B cell (primary cell): ENCODE data around the gene LTBP2. TPM values are rescaled to one million over a fixed set of nuclear protein-coding genes. Genes with fewer than 3 reads are reported as not detected.

Source experiments
- ATAC-seq: fragments of 200-7000 bp; cut with Tn5 transposase; one replicate; pipeline ENCODE4 v1.10.0; 2021; ENCODE audit warnings: low read depth, mild to moderate bottlenecking, moderate number of reproducible peaks, moderate library complexity
- CTCF ChIA-PET: fragments of 350-600 bp; sonication (Branson Sonifier 250); formaldehyde crosslinking; loops from one replicate; lab custom pipeline; 2021; ENCODE audit warnings: antibody characterized with exemption, inconsistent platforms; lab: Charles Lee
- POLR2A ChIA-PET: fragments of 350-600 bp; sonication (Branson Sonifier 250); formaldehyde crosslinking; loops from one replicate; lab custom pipeline; 2021; ENCODE audit warnings: antibody characterized with exemption; lab: Charles Lee
- DNase-seq: peaks from one replicate; pipeline ENCODE4 v3.0.0; 2013
- H2AFZ ChIP-seq: 2 replicates; pipeline ENCODE4 v1.6.1; 2012; ENCODE audit warnings: mild to moderate bottlenecking, low read depth, low read length; ENCODE audit not compliant: insufficient read depth, poor library complexity, severe bottlenecking
- H3K27ac ChIP-seq, 2 donors: 1 replicate in 1 of 2; 2 replicates in 1 of 2; pipeline ENCODE4 v1.5.1; 2012 to 2013; ENCODE audit warnings: low read length in 2 of 2, mild to moderate bottlenecking in 2 of 2, moderate library complexity in 1 of 2
- H3K27me3 ChIP-seq, 4 experiments: fragments of 200-600 bp in 1 of 4; sonication (generic) in 1 of 4; replicated peaks in 1 of 4; 1 replicate in 2 of 4; 2 replicates in 2 of 4; pipeline versions ENCODE4 v1.6.1 to v1.7.0; 2013 to 2016; ENCODE audit warnings: low read length in 3 of 4, mild to moderate bottlenecking in 2 of 4, mixed read lengths in 1 of 4, moderate library complexity in 1 of 4; ENCODE audit not compliant: insufficient read depth in 4 of 4, control insufficient read depth in 3 of 4; ENCODE audit errors: control extremely low read depth in 1 of 4
- H3K36me3 ChIP-seq, 2 experiments: replicated peaks in 1 of 2; 1 replicate in 1 of 2; 2 replicates in 1 of 2; pipeline versions ENCODE4 v1.6.1 to v1.7.1; 2013; ENCODE audit warnings: low read length in 1 of 2; ENCODE audit not compliant: insufficient read depth in 2 of 2, control insufficient read depth in 1 of 2; ENCODE audit errors: control extremely low read depth in 1 of 2, extremely low read depth in 1 of 2
- H3K4me1 ChIP-seq, 2 donors: fragments of 200-600 bp in 1 of 2; sonication (generic) in 1 of 2; 1 replicate in 1 of 2; 2 replicates in 1 of 2; pipeline versions ENCODE4 v1.5.1 to v1.6.1; 2013 to 2017; ENCODE audit warnings: low read length in 2 of 2; ENCODE audit not compliant: control insufficient read depth in 2 of 2, insufficient read depth in 2 of 2
- H3K4me2 ChIP-seq: replicated peaks from 2 replicates; pipeline ENCODE3; 2012; ENCODE audit warnings: mild to moderate bottlenecking, low read depth, low read length; ENCODE audit not compliant: poor library complexity, severe bottlenecking
- H3K4me3 ChIP-seq, 5 experiments: fragments of 200-600 bp in 1 of 5; sonication (generic) in 1 of 5; 1 replicate in 3 of 5; 2 replicates in 2 of 5; pipeline versions ENCODE4 v1.5.1 to v1.7.0; 2011 to 2016; ENCODE audit warnings: low read length in 4 of 5, mild to moderate bottlenecking in 4 of 5, low read depth in 2 of 5, control low read depth in 1 of 5, moderate library complexity in 1 of 5; ENCODE audit not compliant: insufficient read depth in 1 of 5; ENCODE audit errors: control extremely low read depth in 1 of 5, extremely low read depth in 1 of 5
- H3K79me2 ChIP-seq: fragments of 200-600 bp; sonication (generic); one replicate; pipeline ENCODE4 v1.6.0; 2016; ENCODE audit warnings: low read length; ENCODE audit not compliant: control insufficient read depth, insufficient read depth
- H3K9ac ChIP-seq: fragments of 200-600 bp; sonication (generic); 2 replicates; pipeline ENCODE4 v1.6.1; 2017; ENCODE audit warnings: mild to moderate bottlenecking, low read length, moderate library complexity
- H3K9me3 ChIP-seq, 3 donors: one replicate each; pipeline versions ENCODE4 v1.6.1 to v1.7.1; 2013; ENCODE audit warnings: low read length in 2 of 3; ENCODE audit not compliant: control insufficient read depth in 2 of 3, insufficient read depth in 1 of 3; ENCODE audit errors: control extremely low read depth in 1 of 3
- H4K20me1 ChIP-seq: 2 replicates; pipeline ENCODE4 v1.6.0; 2012; ENCODE audit warnings: mild to moderate bottlenecking, low read length; ENCODE audit not compliant: insufficient read depth, control insufficient read depth, poor library complexity, severe bottlenecking
- H3K27ac Mint-ChIP-seq: one replicate; pipeline ENCODE4 v1.8.0; 2021; ENCODE audit warnings: mixed read lengths
- H3K27me3 Mint-ChIP-seq: one replicate; pipeline ENCODE4 v1.8.0; 2021; ENCODE audit warnings: mixed read lengths
- H3K4me1 Mint-ChIP-seq: one replicate; pipeline ENCODE4 v1.8.0; 2021; ENCODE audit warnings: mixed read lengths
- H3K4me3 Mint-ChIP-seq: one replicate; pipeline ENCODE4 v1.8.0; 2021; ENCODE audit warnings: mixed read lengths
- H3K9me3 Mint-ChIP-seq: one replicate; pipeline ENCODE4 v1.8.0; 2022; ENCODE audit warnings: mixed read lengths; ENCODE audit not compliant: insufficient read depth
- EZH2 ChIP-seq: IDR thresholded peaks from 2 replicates; pipeline ENCODE4 v1.6.1; 2012; ENCODE audit warnings: borderline replicate concordance, low read depth, mild to moderate bottlenecking, moderate library complexity, low read length; ENCODE audit not compliant: insufficient read depth, poor library complexity, severe bottlenecking
- WGBS: methylation state at CpG from one replicate; pipeline ENCODE4 v1.1.5; 2013; ENCODE audit warnings: missing lambda C conversion rate; ENCODE audit not compliant: insufficient coverage; 5-methylcytosine and 5-hydroxymethylcytosine counted together
- intact Hi-C: fragments of 100-400 bp; cut with micrococcal nuclease; formaldehyde crosslinking; loops from one replicate; pipeline ENCODE4 v1.10.0; 2022
- polyA plus RNA-seq: library from polyadenylated mRNA; depleted of rRNA; stranded (reverse); fragments of >200 nt; gene quantifications from 2 replicates; pipeline ENCODE4 v1.2.3, GENCODE V29; 2012
- total RNA-seq, 2 donors: library from RNA; stranded (reverse); fragments of 120-200 nt in 1 of 2; gene quantifications; 1 replicate in 1 of 2; 2 replicates in 1 of 2; pipeline versions ENCODE4 v1.2.3 to v1.2.4, GENCODE V29; 2013 to 2022
- TF ChIP-seq, protein P1 (sequence below): fragments of 200-600 bp; IDR thresholded peaks from one replicate; pipeline ENCODE4 v1.8.0; 2022; ENCODE audit warnings: antibody characterized with exemption, mild to moderate bottlenecking

Gene LTBP2
- total and polyA plus RNA-seq, 2 donors (not counting 1 experiment from before 2014, with no cell fraction given): 0.12 to 0.22 TPM

DNA sequence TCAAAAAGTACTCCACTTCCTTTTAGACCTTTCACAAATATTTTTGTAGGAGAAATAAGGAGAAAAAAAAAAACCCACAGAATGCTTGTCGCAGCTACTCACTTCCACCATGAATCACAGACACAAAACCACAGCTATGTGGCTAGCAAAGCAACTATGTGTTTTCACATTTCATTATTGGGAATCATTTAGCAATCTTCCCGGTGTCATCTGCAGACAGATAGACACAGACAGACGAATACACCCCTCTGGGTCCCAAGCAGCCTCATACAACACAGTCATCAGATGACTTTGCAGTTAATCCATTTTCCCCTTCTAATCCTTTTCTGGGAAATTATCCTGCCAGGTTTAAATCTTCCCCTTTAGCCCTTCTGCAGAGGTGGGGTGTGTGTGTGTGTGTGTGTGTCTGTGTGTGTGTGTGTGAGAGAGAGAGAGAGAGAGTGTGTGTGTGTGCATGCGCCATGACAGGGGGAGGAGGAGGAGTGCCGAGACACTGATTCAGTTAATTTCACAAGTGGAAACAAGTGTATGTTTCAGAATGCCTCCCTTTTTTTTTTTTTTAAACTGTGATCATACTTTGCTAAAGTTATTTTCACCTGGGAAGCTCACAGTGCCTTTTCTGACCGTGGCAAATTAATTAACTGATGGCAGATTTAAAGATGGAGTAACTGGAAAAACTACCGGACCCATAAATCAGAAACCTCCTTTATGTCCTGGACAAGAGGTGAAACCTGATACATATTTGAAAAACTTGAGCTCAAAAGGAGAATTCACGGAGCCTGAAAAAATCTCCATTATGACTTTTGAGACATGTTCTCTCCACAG lies 39.9 kb downstream of the LTBP2 start:
- intact Hi-C loops: no loop called here
- Histone ChIP-seq H3K79me2 (no peaks in the 10 kb centered on the region), H3K27ac (no peak overlapping the region), H3K4me1 (peaks cover 4 to 5% of the 10 kb centered on the region in 2 donors), H3K36me3 (no peaks in the 10 kb centered on the region), H3K27me3 (peaks cover 0 to 7% (median 2%) of the 10 kb centered on the region in 4 experiments), H4K20me1 (no peaks in the 10 kb centered on the region), H3K4me3 (no peak overlapping the region), H3K4me2 (no peak overlapping the region), H3K9ac (no peak overlapping the region), H2AFZ (peak overlapping the region; percentile 16), H3K9me3 (no peaks in the 10 kb centered on the region)
- 0% methylated on average over 3 of the region's 8 CpGs for WGBS
- no peak overlapping the region for H3K4me3 Mint-ChIP-seq
- no peak for TF ChIP-seq EZH2
- TF ChIP-seq, protein P1, sequence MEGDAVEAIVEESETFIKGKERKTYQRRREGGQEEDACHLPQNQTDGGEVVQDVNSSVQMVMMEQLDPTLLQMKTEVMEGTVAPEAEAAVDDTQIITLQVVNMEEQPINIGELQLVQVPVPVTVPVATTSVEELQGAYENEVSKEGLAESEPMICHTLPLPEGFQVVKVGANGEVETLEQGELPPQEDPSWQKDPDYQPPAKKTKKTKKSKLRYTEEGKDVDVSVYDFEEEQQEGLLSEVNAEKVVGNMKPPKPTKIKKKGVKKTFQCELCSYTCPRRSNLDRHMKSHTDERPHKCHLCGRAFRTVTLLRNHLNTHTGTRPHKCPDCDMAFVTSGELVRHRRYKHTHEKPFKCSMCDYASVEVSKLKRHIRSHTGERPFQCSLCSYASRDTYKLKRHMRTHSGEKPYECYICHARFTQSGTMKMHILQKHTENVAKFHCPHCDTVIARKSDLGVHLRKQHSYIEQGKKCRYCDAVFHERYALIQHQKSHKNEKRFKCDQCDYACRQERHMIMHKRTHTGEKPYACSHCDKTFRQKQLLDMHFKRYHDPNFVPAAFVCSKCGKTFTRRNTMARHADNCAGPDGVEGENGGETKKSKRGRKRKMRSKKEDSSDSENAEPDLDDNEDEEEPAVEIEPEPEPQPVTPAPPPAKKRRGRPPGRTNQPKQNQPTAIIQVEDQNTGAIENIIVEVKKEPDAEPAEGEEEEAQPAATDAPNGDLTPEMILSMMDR: no peak
- POLR2A ChIA-PET: interaction anchor here (0.7 kb wide), 1 partner anchor 15 kb away, joined by 3 read pairs; no protein-coding TSS in a partner anchor
- ATAC-seq (no peak), DNase-seq (no peak)
- H3K4me1 Mint-ChIP-seq: peaks cover 4% of the 10 kb centered on the region
- no peak overlapping the region for H3K27ac Mint-ChIP-seq
- CTCF ChIA-PET: interaction anchor here (2.4 kb wide), 1 partner anchor 37 kb away, joined by 7 read pairs; no protein-coding TSS in a partner anchor
- peaks cover 22% of the 10 kb centered on the region for H3K27me3 Mint-ChIP-seq
- no peaks in the 10 kb centered on the region for H3K9me3 Mint-ChIP-seq

DNA sequence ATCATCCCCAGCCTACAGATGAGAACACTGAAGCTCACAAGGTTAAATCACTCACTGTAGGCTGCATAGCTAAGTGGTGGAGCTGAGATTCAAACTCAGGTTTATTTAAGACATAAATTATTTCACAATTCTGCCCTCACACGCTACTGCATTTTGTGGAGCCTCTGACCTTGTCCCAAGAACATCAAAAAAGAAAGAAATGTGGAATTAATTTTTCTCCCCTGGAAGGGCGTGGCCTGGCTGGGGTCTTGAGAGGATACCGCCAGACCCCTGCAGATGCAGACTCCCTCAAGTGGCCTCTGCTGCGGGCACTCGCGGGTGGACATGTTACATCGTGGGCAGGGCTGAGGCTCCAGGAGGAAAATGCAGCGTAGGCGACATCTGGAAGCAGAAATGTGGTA lies 40.6 kb downstream of the LTBP2 start:
- H3K4me3 ChIP-seq: no peak overlapping the region
- H3K27ac Mint-ChIP-seq: no peak overlapping the region

More for the DNA sequence above, 40.6 kb downstream of the LTBP2 start:
- intact Hi-C loops: no loop called here
- H3K4me2 ChIP-seq: no peak overlapping the region
- ATAC-seq (no peak), DNase-seq (no peak)
- CTCF ChIA-PET: interaction anchor here (2.4 kb wide), 1 partner anchor 38 kb away, joined by 7 read pairs; no protein-coding TSS in a partner anchor
- H4K20me1 ChIP-seq: no peaks in the 10 kb centered on the region
- H3K27me3 Mint-ChIP-seq: peaks cover 22% of the 10 kb centered on the region
- H3K4me3 Mint-ChIP-seq: no peak overlapping the region
- no peaks in the 10 kb centered on the region for H3K9me3 Mint-ChIP-seq
- no peak overlapping the region for H3K27ac ChIP-seq
- no peak overlapping the region for H3K9ac ChIP-seq
- H2AFZ ChIP-seq: peak overlapping the region; percentile 16
- POLR2A ChIA-PET: no interaction called here
- H3K9me3 ChIP-seq: no peaks in the 10 kb centered on the region
- H3K79me2 ChIP-seq: no peaks in the 10 kb centered on the region
- TF ChIP-seq EZH2: no peak
- TF ChIP-seq, protein P1: no peak
- peaks cover 4% of the 10 kb centered on the region for H3K4me1 Mint-ChIP-seq
- peaks cover 0 to 7% (median 2%) of the 10 kb centered on the region in 4 experiments for H3K27me3 ChIP-seq
- peaks cover 4 to 5% of the 10 kb centered on the region in 2 donors for H3K4me1 ChIP-seq
- 31% methylated on average over 5 of the region's 9 CpGs for WGBS
- no peaks in the 10 kb centered on the region for H3K36me3 ChIP-seq
